ENCODE data around the gene CSRP3.

Gene CSRP3

GRCh38 chr11:19187833-19188258 lies 13.9 kb downstream of the CSRP3 start:
- TF ChIP-seq ARNTL (CRISPR knock-in tag; IDR thresholded peaks at IDR 0.05; ENCODE audit: borderline replicate concordance, low read depth): no peak
- TF ChIP-seq ESRRG (CRISPR knock-in tag; IDR thresholded peaks at IDR 0.05): no peak
- no peak for TF ChIP-seq ZNF565 (CRISPR knock-in tag; conservative IDR thresholded peaks at IDR 0.05; ENCODE audit: low read depth)
- TF ChIP-seq PATZ1 (CRISPR knock-in tag; IDR thresholded peaks at IDR 0.05; ENCODE audit: borderline replicate concordance): no peak
- TF ChIP-seq ZNF70 (CRISPR knock-in tag; IDR thresholded peaks at IDR 0.05): no peak
- no peak for ATAC-seq

GRCh38 chr11:19187114-19187832 lies 14.5 kb downstream of the CSRP3 start:
- no peak for TF ChIP-seq BACH2 (CRISPR knock-in tag; IDR thresholded peaks at IDR 0.05; ENCODE audit: borderline replicate concordance)
- no peak for TF ChIP-seq ZFP3 (CRISPR knock-in tag; IDR thresholded peaks at IDR 0.05)
- TF ChIP-seq OSR1 (CRISPR knock-in tag; IDR thresholded peaks at IDR 0.05): no peak
- ATAC-seq: no peak

GRCh38 chr11:19185516-19186052 lies 16.2 kb downstream of the CSRP3 start:
- no peak for ATAC-seq
- TF ChIP-seq ZNF565 (CRISPR knock-in tag; conservative IDR thresholded peaks at IDR 0.05; ENCODE audit: low read depth): no peak
- no peak for TF ChIP-seq CREB5 (CRISPR knock-in tag; IDR thresholded peaks at IDR 0.05; ENCODE audit: low read depth)
- TF ChIP-seq ESRRG (CRISPR knock-in tag; IDR thresholded peaks at IDR 0.05): no peak
- TF ChIP-seq PATZ1 (CRISPR knock-in tag; IDR thresholded peaks at IDR 0.05; ENCODE audit: borderline replicate concordance): no peak
- no peak for TF ChIP-seq OSR1 (CRISPR knock-in tag; IDR thresholded peaks at IDR 0.05)
- TF ChIP-seq ARNTL (CRISPR knock-in tag; IDR thresholded peaks at IDR 0.05; ENCODE audit: borderline replicate concordance, low read depth): no peak
- TF ChIP-seq ZFP3 (CRISPR knock-in tag; IDR thresholded peaks at IDR 0.05): no peak
- no peak for TF ChIP-seq ZFP30 (CRISPR knock-in tag; IDR thresholded peaks at IDR 0.05)
- TF ChIP-seq CSRNP3 (CRISPR knock-in tag; IDR thresholded peaks at IDR 0.05): no peak
- no peak for TF ChIP-seq RARB (CRISPR knock-in tag; IDR thresholded peaks at IDR 0.05)
- TF ChIP-seq CSDC2 (CRISPR knock-in tag; IDR thresholded peaks at IDR 0.05): no peak
- TF ChIP-seq SNAI2 (CRISPR knock-in tag; IDR thresholded peaks at IDR 0.05): no peak
- TF ChIP-seq ZNF8 (CRISPR knock-in tag; IDR thresholded peaks at IDR 0.05): no peak

GRCh38 chr11:19185036-19185435 lies 16.7 kb downstream of the CSRP3 start:
- ATAC-seq: no peak
- TF ChIP-seq PPARA (CRISPR knock-in tag; IDR thresholded peaks at IDR 0.05; ENCODE audit: borderline replicate concordance) (no peak), ZNF8 (CRISPR knock-in tag; IDR thresholded peaks at IDR 0.05) (no peak), CREB5 (CRISPR knock-in tag; IDR thresholded peaks at IDR 0.05; ENCODE audit: low read depth) (no peak), ZC3H10 (CRISPR knock-in tag; IDR thresholded peaks at IDR 0.05) (no peak), ARNTL (CRISPR knock-in tag; IDR thresholded peaks at IDR 0.05; ENCODE audit: borderline replicate concordance, low read depth) (no peak), CSRNP3 (CRISPR knock-in tag; IDR thresholded peaks at IDR 0.05) (no peak), GLIS3 (CRISPR knock-in tag; IDR thresholded peaks at IDR 0.05) (no peak), ZNF70 (CRISPR knock-in tag; IDR thresholded peaks at IDR 0.05) (no peak), POU6F1 (CRISPR knock-in tag; IDR thresholded peaks at IDR 0.05; ENCODE audit: borderline replicate concordance, low read depth) (no peak), BACH2 (CRISPR knock-in tag; IDR thresholded peaks at IDR 0.05; ENCODE audit: borderline replicate concordance) (no peak), TCF4 (CRISPR knock-in tag; IDR thresholded peaks at IDR 0.05; ENCODE audit: borderline replicate concordance) (no peak)
